ENCODE results near the gene TMEM184A. TPM values are rescaled to one million over a fixed set of nuclear protein-coding genes. Genes with fewer than 3 reads are reported as not detected.

Gene TMEM184A
- total and polyA plus RNA-seq, 4 donors = 0.06 to 6.1 (median 0.84) TPM; not detected in 1

DNA sequence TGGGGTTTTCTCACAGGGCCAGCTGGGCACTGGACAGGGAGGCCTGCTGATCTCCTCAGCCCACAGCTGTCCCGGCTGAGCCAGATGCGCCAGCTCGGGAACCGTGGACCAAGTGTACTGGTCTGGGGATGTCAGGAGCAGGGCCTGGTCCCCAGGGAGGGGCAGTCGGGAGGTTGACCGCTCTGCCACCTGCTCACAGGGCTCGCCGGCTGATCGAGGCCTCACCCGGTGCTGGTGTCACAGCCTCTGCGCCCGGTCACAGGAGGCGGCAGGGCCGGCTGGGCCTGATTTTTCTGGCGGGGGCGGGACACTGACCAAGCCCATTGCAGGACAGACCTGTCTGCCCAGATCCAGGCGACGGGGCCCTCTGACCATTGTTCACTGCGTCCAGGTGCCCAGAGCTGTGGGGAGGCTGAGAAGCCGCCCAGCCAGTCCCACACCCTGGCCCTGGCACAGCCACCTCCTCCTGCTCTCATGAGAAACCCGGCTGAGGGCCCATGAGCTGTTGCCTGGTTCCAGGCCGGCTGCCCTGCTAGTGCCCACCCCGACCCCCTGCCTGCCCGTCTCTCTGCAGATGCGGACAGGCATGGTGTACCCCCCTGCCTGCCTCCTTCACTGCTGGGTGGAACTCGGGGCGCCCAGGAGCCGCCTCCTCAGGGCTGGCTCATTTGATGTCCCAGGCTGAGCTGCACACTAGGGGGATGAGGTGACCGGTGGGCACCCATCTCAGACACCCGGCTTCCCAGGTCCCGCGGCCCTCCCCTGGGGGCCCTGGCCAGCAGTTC lies 3.0 kb upstream of the TMEM184A start:
- Histone ChIP-seq H3K36me3 (ENCODE audit: control insufficient read depth in 1 of 2, insufficient read depth in 2 of 2, low read length in 1 of 2) (no peaks in the 10 kb centered on the region), H3K27ac (ENCODE audit: low read depth in 1 of 2, low read length in 2 of 2) (no peak overlapping the region), H3K27me3 (ENCODE audit: control insufficient read depth in 1 of 2, insufficient read depth in 2 of 2, low read length in 1 of 2) (no peaks in the 10 kb centered on the region), H3K4me1 (ENCODE audit: control insufficient read depth in 1 of 2, insufficient read depth in 2 of 2, low read length in 2 of 2) (no peaks in the 10 kb centered on the region), H3K4me3 (ENCODE audit: low read length in 2 of 2) (no peak overlapping the region), H3K9me3 (ENCODE audit: control insufficient read depth, low read length) (no peaks in the 10 kb centered on the region)
- no peak for ATAC-seq (ENCODE audit: low FRiP score)
- peak in 1 of 2 donors; percentile 47 for DNase-seq
- intact Hi-C loops (cut with DNase I) = no loop called here
- WGBS, 2 donors = 92% methylated on average over 32 of the region's 32 CpGs

DNA sequence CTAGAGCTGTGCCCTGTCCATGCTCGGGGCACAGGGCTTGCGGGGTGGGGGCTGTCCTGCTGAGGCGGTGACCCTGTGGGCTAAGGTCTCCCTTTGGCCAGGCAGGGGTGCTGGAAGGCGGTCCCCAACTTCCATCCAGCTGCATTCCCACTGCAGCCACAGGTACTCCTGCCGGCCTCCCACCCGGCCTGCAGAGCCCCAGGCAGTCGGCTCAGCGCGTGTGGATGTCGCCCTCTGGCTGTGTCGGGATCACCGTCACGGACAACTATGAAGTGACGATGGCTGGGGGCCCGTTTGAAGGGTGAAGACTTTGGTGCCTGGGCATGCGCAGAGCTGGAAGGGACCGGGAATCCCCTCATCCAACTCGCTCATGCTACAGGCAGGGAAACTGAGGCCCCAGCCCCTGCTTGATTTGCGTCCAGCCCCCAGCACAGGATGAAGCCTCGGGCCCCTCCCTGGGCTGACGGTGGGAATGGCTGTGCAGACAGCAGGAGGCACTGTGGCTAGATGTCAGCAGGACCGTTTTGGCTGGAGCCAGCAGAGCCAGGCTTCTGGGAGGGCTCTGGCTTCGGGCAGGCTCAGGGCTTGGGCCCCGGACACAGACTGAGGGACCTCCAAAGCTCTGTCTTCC lies 2.3 kb upstream of the TMEM184A start:
- 40% methylated on average over 24 of the region's 24 CpGs for WGBS, 2 donors
- no peaks in the 10 kb centered on the region for H3K27me3 ChIP-seq (ENCODE audit: control insufficient read depth in 1 of 2, insufficient read depth in 2 of 2, low read length in 1 of 2)
- no peak overlapping the region for H3K27ac ChIP-seq (ENCODE audit: low read depth in 1 of 2, low read length in 2 of 2)
- no peaks in the 10 kb centered on the region for H3K9me3 ChIP-seq (ENCODE audit: control insufficient read depth, low read length)
- no peak overlapping the region for H3K4me3 ChIP-seq (ENCODE audit: low read length in 2 of 2)
- H3K36me3 ChIP-seq (ENCODE audit: control insufficient read depth in 1 of 2, insufficient read depth in 2 of 2, low read length in 1 of 2) = no peaks in the 10 kb centered on the region
- no peaks in the 10 kb centered on the region for H3K4me1 ChIP-seq (ENCODE audit: control insufficient read depth in 1 of 2, insufficient read depth in 2 of 2, low read length in 2 of 2)
- ATAC-seq (ENCODE audit: low FRiP score) (no peak), DNase-seq (peak in 1 of 2 donors; percentile 51)
- intact Hi-C loops (cut with DNase I) = no loop called here

DNA sequence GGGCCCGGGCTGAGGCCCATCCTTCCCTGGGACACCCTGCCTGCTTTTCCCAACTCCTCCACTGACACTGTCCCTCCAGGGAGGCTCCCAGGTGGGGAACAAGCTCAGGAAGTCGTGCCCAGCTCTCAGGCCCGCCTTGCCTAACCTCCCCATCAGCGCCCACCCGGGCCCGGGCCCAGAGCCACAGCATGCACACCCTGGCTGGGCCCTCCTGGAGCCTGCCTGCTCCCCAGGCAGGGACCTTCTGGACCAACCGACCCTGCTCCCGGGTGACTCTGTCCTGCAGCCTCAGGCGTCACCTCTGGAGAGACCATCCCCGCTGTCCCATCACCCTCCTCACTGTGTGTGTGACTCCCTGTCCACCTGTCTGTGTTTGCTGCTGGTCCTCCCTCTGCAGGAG lies 1.8 kb upstream of the TMEM184A start:
- DNase-seq (no peak), ATAC-seq (ENCODE audit: low FRiP score) (no peak)
- Histone ChIP-seq H3K27ac (ENCODE audit: low read depth in 1 of 2, low read length in 2 of 2) (no peak overlapping the region), H3K36me3 (ENCODE audit: control insufficient read depth in 1 of 2, insufficient read depth in 2 of 2, low read length in 1 of 2) (no peaks in the 10 kb centered on the region), H3K4me3 (ENCODE audit: low read length in 2 of 2) (no peak overlapping the region), H3K9me3 (ENCODE audit: control insufficient read depth, low read length) (no peaks in the 10 kb centered on the region), H3K27me3 (ENCODE audit: control insufficient read depth in 1 of 2, insufficient read depth in 2 of 2, low read length in 1 of 2) (no peaks in the 10 kb centered on the region), H3K4me1 (ENCODE audit: control insufficient read depth in 1 of 2, insufficient read depth in 2 of 2, low read length in 2 of 2) (no peaks in the 10 kb centered on the region)
- 89 to 90% methylated on average over 10 of the region's 10 CpGs for WGBS, 2 donors
- intact Hi-C loops (cut with DNase I) = no loop called here

DNA sequence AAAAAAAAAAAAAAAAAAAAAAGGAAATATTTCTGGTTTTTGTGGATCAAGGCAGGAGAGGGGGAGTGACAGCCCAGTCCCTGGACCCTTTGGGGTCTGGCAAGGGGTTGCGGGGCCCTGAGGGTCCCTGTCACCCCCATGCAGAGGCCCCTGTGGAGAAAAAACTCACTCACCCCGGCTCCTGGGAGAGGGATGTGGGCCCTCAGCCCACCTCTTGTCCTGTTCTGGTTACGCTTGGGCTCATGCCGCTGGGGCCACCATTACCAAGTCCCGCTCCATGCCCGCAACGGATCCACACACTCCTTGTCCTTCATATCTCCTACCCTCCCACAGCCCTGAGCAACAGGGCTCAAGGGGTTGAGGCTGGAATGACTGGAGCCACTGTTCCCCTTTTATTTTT lies 1.0 kb upstream of the TMEM184A start:
- 97 to 100% methylated on average over 7 of the region's 7 CpGs for WGBS, 2 donors
- no peak for DNase-seq
- Histone ChIP-seq H3K27ac (ENCODE audit: low read depth in 1 of 2, low read length in 2 of 2) (no peak overlapping the region), H3K27me3 (ENCODE audit: control insufficient read depth in 1 of 2, insufficient read depth in 2 of 2, low read length in 1 of 2) (no peaks in the 10 kb centered on the region), H3K36me3 (ENCODE audit: control insufficient read depth in 1 of 2, insufficient read depth in 2 of 2, low read length in 1 of 2) (no peaks in the 10 kb centered on the region), H3K4me3 (ENCODE audit: low read length in 2 of 2) (no peak overlapping the region), H3K9me3 (ENCODE audit: control insufficient read depth, low read length) (no peaks in the 10 kb centered on the region), H3K4me1 (ENCODE audit: control insufficient read depth in 1 of 2, insufficient read depth in 2 of 2, low read length in 2 of 2) (no peaks in the 10 kb centered on the region)
- intact Hi-C loops (cut with DNase I) = no loop called here
- no peak for ATAC-seq (ENCODE audit: low FRiP score)

DNA sequence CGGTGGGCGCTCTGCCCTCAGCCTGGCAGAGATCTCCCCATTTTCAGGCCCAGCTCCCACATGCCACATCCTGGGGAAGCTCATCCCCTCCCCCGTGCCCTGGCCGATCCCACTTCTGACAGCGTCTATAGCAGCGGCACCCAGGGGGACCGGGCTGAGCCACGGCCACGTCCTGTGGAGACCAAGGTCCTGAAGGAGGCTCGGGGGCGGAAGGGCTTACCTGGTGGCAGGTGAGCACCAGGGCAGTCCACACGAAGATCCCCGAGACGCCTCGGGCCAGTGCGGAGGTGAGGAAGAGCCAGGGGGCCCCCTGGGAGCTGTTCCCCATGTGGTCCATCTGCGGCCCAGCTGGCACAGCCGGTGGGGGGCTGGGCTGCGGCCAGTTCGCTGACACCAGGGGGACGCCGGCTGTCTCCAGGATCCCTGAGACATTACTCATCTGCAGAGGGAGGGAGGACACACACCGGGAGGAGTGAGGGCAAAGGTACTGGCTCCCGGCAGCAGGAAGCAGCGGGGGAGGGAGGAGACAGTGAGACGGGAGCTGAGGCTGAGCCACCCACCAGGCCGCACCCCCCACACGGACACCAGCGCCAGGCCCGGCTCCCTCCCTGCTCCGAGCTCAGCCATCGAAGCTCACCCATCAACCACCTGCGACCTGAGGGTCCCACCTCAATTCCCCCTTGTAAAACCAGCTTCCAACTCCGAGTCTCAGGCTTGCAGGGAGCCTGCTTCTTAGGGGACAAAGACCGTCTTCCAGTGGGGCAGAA lies 776 bp downstream of the TMEM184A start:
- H3K4me3 ChIP-seq (ENCODE audit: low read length in 2 of 2) = no peak overlapping the region
- no peaks in the 10 kb centered on the region for H3K4me1 ChIP-seq (ENCODE audit: control insufficient read depth in 1 of 2, insufficient read depth in 2 of 2, low read length in 2 of 2)
- no peak overlapping the region for H3K27ac ChIP-seq (ENCODE audit: low read depth in 1 of 2, low read length in 2 of 2)
- intact Hi-C loops (cut with DNase I) = no loop called here
- no peaks in the 10 kb centered on the region for H3K36me3 ChIP-seq (ENCODE audit: control insufficient read depth in 1 of 2, insufficient read depth in 2 of 2, low read length in 1 of 2)
- no peaks in the 10 kb centered on the region for H3K9me3 ChIP-seq (ENCODE audit: control insufficient read depth, low read length)
- WGBS, 2 donors = 24 to 26% methylated on average over 35 of the region's 35 CpGs
- no peak for DNase-seq
- no peak for ATAC-seq (ENCODE audit: low FRiP score)
- no peaks in the 10 kb centered on the region for H3K27me3 ChIP-seq (ENCODE audit: control insufficient read depth in 1 of 2, insufficient read depth in 2 of 2, low read length in 1 of 2)

DNA sequence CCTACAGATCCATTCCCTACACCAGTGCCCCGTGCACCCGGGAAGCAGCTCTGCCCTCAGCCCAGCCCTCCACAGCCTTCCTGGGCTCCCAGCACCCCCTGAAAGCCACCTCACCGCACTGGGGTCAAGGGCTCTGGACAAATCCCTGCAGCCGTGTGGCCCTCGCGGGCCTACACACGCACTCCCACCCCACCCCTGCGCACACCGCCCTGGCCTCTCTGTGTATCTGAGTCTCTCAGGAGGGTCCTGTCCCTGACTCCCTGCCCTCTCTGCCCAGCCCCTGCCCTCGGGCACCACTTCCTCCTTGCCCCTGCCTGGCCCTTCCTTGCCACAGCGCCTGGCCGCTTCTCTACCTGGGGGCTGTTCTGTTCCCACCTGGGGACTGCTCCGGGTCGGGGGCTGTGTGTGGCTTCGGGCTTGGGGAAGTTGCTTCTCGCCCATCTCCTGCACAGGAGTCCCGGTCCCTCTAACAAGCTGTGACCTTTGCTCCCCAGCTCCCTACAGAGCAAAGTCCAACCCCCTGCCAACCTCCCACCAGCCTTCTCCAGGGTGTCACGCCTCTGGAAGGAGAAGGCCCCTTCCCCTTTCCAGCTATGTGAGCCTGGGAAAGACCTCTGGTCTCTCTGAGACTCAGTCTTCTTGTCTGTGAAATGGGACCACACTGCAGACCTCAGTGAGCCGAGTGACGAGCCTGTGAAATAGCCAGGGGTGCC lies 1.5 kb downstream of the TMEM184A start:
- Histone ChIP-seq H3K9me3 (ENCODE audit: control insufficient read depth, low read length) (no peaks in the 10 kb centered on the region), H3K4me1 (ENCODE audit: control insufficient read depth in 1 of 2, insufficient read depth in 2 of 2, low read length in 2 of 2) (no peaks in the 10 kb centered on the region), H3K27me3 (ENCODE audit: control insufficient read depth in 1 of 2, insufficient read depth in 2 of 2, low read length in 1 of 2) (no peaks in the 10 kb centered on the region), H3K27ac (ENCODE audit: low read depth in 1 of 2, low read length in 2 of 2) (no peak overlapping the region), H3K36me3 (ENCODE audit: control insufficient read depth in 1 of 2, insufficient read depth in 2 of 2, low read length in 1 of 2) (no peaks in the 10 kb centered on the region), H3K4me3 (ENCODE audit: low read length in 2 of 2) (no peak overlapping the region)
- intact Hi-C loops (cut with DNase I) = no loop called here
- ATAC-seq (ENCODE audit: low FRiP score) (no peak), DNase-seq (no peak)
- WGBS, 2 donors = 77 to 80% methylated on average over 20 of the region's 20 CpGs

DNA sequence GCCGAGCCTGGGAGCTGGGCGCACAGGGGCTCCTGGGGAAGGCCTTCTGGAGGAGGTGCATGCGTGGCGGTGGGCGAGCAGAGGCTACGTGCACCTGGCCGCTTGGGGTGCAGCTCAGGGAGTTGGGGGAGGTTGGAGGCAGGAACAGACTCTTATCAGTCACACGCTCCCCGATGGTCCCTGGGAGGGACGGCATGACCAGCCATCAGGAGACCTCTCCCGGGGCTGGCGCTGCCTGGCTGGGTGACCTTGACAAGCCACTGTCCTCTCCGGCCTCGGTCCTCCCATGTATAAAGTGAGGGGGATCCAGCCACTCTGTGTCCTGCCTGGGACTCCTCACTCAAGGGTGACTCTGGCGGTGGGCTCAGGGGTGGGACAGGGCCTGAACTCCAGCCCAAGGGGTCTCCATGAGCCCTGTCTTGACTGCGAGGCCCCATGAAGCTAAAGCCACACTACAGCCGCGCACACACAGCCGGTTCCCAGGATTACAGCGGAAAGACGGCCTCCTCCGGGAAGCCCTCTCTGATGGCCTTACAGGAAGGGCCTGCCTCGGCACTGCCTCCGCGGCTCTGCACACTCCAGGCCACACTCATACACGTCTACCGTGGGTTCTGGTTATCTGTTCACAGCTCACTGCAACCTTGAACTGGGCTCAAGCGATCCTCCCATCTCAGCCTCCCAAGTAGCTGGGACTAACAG lies 2.3 kb downstream of the TMEM184A start:
- intact Hi-C loops (cut with DNase I) = no loop called here
- no peaks in the 10 kb centered on the region for H3K9me3 ChIP-seq (ENCODE audit: control insufficient read depth, low read length)
- WGBS, 2 donors = 90 to 92% methylated on average over 28 of the region's 28 CpGs

DNA sequence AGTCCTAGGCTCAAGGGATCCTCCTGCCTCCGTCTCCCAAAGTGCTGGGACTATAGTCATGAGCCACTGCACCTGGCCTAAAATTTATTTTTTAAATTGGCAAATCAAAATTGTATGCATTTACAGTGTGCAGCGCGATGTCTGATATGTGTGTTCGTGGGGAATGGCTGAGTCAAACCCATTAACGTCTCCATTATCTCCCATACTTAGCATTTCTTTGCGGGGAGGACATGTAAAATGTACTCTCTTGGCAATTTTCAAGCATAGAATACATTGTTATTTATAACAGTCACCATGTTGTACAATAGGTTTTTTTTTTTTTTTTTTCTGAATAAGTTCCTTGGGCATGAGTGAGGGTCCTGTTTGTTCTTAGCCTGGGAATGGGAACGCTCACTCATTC lies 3.8 kb downstream of the TMEM184A start:
- H3K27ac ChIP-seq (ENCODE audit: low read depth in 1 of 2, low read length in 2 of 2) = no peak overlapping the region
- ATAC-seq (ENCODE audit: low FRiP score) (no peak), DNase-seq (no peak)
- intact Hi-C loops (cut with DNase I) = no loop called here
- H3K36me3 ChIP-seq (ENCODE audit: control insufficient read depth in 1 of 2, insufficient read depth in 2 of 2, low read length in 1 of 2) = no peaks in the 10 kb centered on the region
- no peaks in the 10 kb centered on the region for H3K4me1 ChIP-seq (ENCODE audit: control insufficient read depth in 1 of 2, insufficient read depth in 2 of 2, low read length in 2 of 2)
- H3K9me3 ChIP-seq (ENCODE audit: control insufficient read depth, low read length) = no peaks in the 10 kb centered on the region
- no peak overlapping the region for H3K4me3 ChIP-seq (ENCODE audit: low read length in 2 of 2)
- no peaks in the 10 kb centered on the region for H3K27me3 ChIP-seq (ENCODE audit: control insufficient read depth in 1 of 2, insufficient read depth in 2 of 2, low read length in 1 of 2)
- WGBS, 2 donors = 81 to 83% methylated on average over 7 of the region's 7 CpGs

More for the DNA sequence above, 2.3 kb downstream of the TMEM184A start:
- no peak for ATAC-seq (ENCODE audit: low FRiP score)
- H3K27ac ChIP-seq (ENCODE audit: low read depth in 1 of 2, low read length in 2 of 2) = no peak overlapping the region
- no peaks in the 10 kb centered on the region for H3K4me1 ChIP-seq (ENCODE audit: control insufficient read depth in 1 of 2, insufficient read depth in 2 of 2, low read length in 2 of 2)
- H3K4me3 ChIP-seq (ENCODE audit: low read length in 2 of 2) = no peak overlapping the region
- no peak for DNase-seq
- no peaks in the 10 kb centered on the region for H3K27me3 ChIP-seq (ENCODE audit: control insufficient read depth in 1 of 2, insufficient read depth in 2 of 2, low read length in 1 of 2)
- H3K36me3 ChIP-seq (ENCODE audit: control insufficient read depth in 1 of 2, insufficient read depth in 2 of 2, low read length in 1 of 2) = no peaks in the 10 kb centered on the region

Measured in aorta (tissue), 5 donors.